Neural progenitor cell (in vitro differentiated cells): ENCODE data around the gene SVBP. TPM values are rescaled to one million over a fixed set of nuclear protein-coding genes. Genes with fewer than 3 reads are reported as not detected.

Experiments used
- DNase-seq: peaks from one replicate; pipeline ENCODE4 v3.0.0-alpha.2; 2016; ENCODE audit warnings: low spot score
- H2AFZ ChIP-seq: fragments of 200-600 bp; sonication (generic); replicated peaks from 2 replicates; pipeline ENCODE4 v1.6.1; 2016; ENCODE audit warnings: antibody characterized with exemption
- H3F3A ChIP-seq: fragments of 200-600 bp; sonication (generic); 2 replicates; pipeline ENCODE4 v1.6.1; 2016; ENCODE audit warnings: antibody characterized with exemption, low read depth
- H3K27ac ChIP-seq: fragments of 200-600 bp; sonication (generic); 2 replicates; pipeline ENCODE4 v1.5.1; 2016; ENCODE audit warnings: mild to moderate bottlenecking
- H3K27me3 ChIP-seq: fragments of 200-600 bp; sonication (generic); 2 replicates; pipeline ENCODE4 v1.6.1; 2016; ENCODE audit warnings: mild to moderate bottlenecking, moderate library complexity
- H3K36me3 ChIP-seq: fragments of 200-600 bp; sonication (generic); 2 replicates; pipeline ENCODE4 v1.5.1; 2016
- H3K4me1 ChIP-seq: fragments of 200-600 bp; sonication (generic); 2 replicates; pipeline ENCODE4 v1.6.1; 2016; ENCODE audit warnings: mixed run types
- H3K4me2 ChIP-seq: fragments of 200-600 bp; sonication (generic); 2 replicates; pipeline ENCODE4 v1.6.1; 2016
- H3K4me3 ChIP-seq: fragments of 200-600 bp; sonication (generic); 2 replicates; pipeline ENCODE4 v1.5.1; 2016
- H3K79me2 ChIP-seq: fragments of 200-600 bp; sonication (generic); 2 replicates; pipeline ENCODE4 v1.6.1; 2016; ENCODE audit warnings: low read depth
- H3K9ac ChIP-seq: fragments of 200-600 bp; sonication (generic); 2 replicates; pipeline ENCODE4 v1.6.1; 2016
- H3K9me3 ChIP-seq: fragments of 200-600 bp; sonication (generic); 2 replicates; pipeline ENCODE4 v1.5.1; 2016; ENCODE audit warnings: low read depth
- H4K20me1 ChIP-seq: fragments of 200-600 bp; sonication (generic); 2 replicates; pipeline ENCODE4 v1.6.1; 2016; ENCODE audit warnings: low read depth
- H3K27ac Mint-ChIP-seq: 3 replicates; pipeline ENCODE4 v1.8.0; 2021; ENCODE audit warnings: mixed read lengths
- H3K27me3 Mint-ChIP-seq: 2 replicates; pipeline ENCODE4 v1.8.0; 2022; ENCODE audit warnings: low read depth, mild to moderate bottlenecking, inconsistent platforms, moderate library complexity, mixed read lengths; ENCODE audit not compliant: insufficient read depth
- H3K36me3 Mint-ChIP-seq: 3 replicates; pipeline ENCODE4 v1.8.0; 2021; ENCODE audit warnings: mixed read lengths
- H3K4me1 Mint-ChIP-seq: 3 replicates; pipeline ENCODE4 v1.8.0; 2021; ENCODE audit warnings: mixed read lengths
- H3K4me3 Mint-ChIP-seq: 3 replicates; pipeline ENCODE4 v1.8.0; 2021; ENCODE audit warnings: mild to moderate bottlenecking, moderate library complexity, mixed read lengths
- H3K9me3 Mint-ChIP-seq: 3 replicates; pipeline ENCODE4 v1.8.0; 2020; ENCODE audit warnings: mixed read lengths
- CTCF ChIP-seq: fragments of 200-600 bp; sonication (generic); IDR thresholded peaks from 2 replicates; pipeline ENCODE4 v1.5.1; 2017; ENCODE audit warnings: antibody characterized with exemption, mild to moderate bottlenecking
- EZH2 ChIP-seq: fragments of 200-600 bp; sonication (generic); IDR thresholded peaks from 2 replicates; pipeline ENCODE4 v1.6.1; 2017; ENCODE audit warnings: antibody characterized with exemption, mild to moderate bottlenecking, moderate library complexity
- EZH2phosphoT487 ChIP-seq: fragments of 200-600 bp; sonication (generic); IDR thresholded peaks from 2 replicates; pipeline ENCODE4 v1.6.1; 2017; ENCODE audit warnings: antibody characterized with exemption
- total RNA-seq: library from RNA; depleted of rRNA; stranded (reverse); fragments of >200 nt; gene quantifications from 2 replicates; pipeline ENCODE4 v1.2.3, GENCODE V29; 2015; ENCODE audit warnings: low replicate concordance

The SVBP gene
- total RNA-seq, 1 donor from 2014 or later: 103 TPM

- H3K27me3 ChIP-seq: no peaks in the 10 kb centered on the region
- no peaks in the 10 kb centered on the region for H3K36me3 ChIP-seq
- Mint-ChIP-seq H3K27me3 (peaks cover 4% of the 10 kb centered on the region), H3K9me3 (no peaks in the 10 kb centered on the region), H3K27ac (peak overlapping the region; percentile 20), H3K4me1 (no peaks in the 10 kb centered on the region), H3K36me3 (peaks cover 12% of the 10 kb centered on the region), H3K4me3 (no peak overlapping the region)
- H3K4me3 ChIP-seq: no peak overlapping the region
- TF ChIP-seq EZH2phosphoT487 (no peak), CTCF (no peak), EZH2 (no peak)
- no peak for DNase-seq
- H3K4me2 ChIP-seq: no peak overlapping the region
- H4K20me1 ChIP-seq: no peaks in the 10 kb centered on the region
- no peaks in the 10 kb centered on the region for H3F3A ChIP-seq
- no peak overlapping the region for H3K9ac ChIP-seq
- no peaks in the 10 kb centered on the region for H3K79me2 ChIP-seq
- H3K4me1 ChIP-seq: no peaks in the 10 kb centered on the region
- H3K9me3 ChIP-seq: no peaks in the 10 kb centered on the region
- no peak overlapping the region for H2AFZ ChIP-seq
- H3K27ac ChIP-seq: no peak overlapping the region
These were observed 31.1 kb downstream of the SVBP start for GRCh38 chr1:42786097-42786496.

- H3K36me3 ChIP-seq: no peaks in the 10 kb centered on the region
- H4K20me1 ChIP-seq: no peaks in the 10 kb centered on the region
- H3K4me1 ChIP-seq: no peaks in the 10 kb centered on the region
- Mint-ChIP-seq H3K9me3 (no peaks in the 10 kb centered on the region), H3K27ac (peak within 1 kb of the TSS; percentile 20), H3K4me3 (no peak within 1 kb of the TSS), H3K27me3 (peaks cover 4% of the 10 kb centered on the region), H3K36me3 (peaks cover 18% of the 10 kb centered on the region), H3K4me1 (no peaks in the 10 kb centered on the region)
- H2AFZ ChIP-seq: no peak within 1 kb of the TSS
- TF ChIP-seq CTCF: no peak
- no peak for TF ChIP-seq EZH2phosphoT487
- TF ChIP-seq EZH2: no peak
- no peak within 1 kb of the TSS for H3K4me2 ChIP-seq
- H3F3A ChIP-seq: no peaks in the 10 kb centered on the region
- DNase-seq: no peak
- no peak within 1 kb of the TSS for H3K27ac ChIP-seq
- no peak within 1 kb of the TSS for H3K9ac ChIP-seq
- H3K9me3 ChIP-seq: no peaks in the 10 kb centered on the region
- H3K27me3 ChIP-seq: no peaks in the 10 kb centered on the region
- no peaks in the 10 kb centered on the region for H3K79me2 ChIP-seq
- H3K4me3 ChIP-seq: no peak within 1 kb of the TSS
These were observed 32.1 kb downstream of the SVBP start, which contains the start of gene TMEM269 for GRCh38 chr1:42784946-42785693. TMEM269 (plus strand) TSS chr1:42784991; CDS start chr1:42789894, 4,903 bp downstream.

- H3K27ac ChIP-seq: no peak overlapping the region
- DNase-seq: no peak
- H3F3A ChIP-seq: no peaks in the 10 kb centered on the region
- H3K4me3 ChIP-seq: no peak overlapping the region
- H3K9me3 ChIP-seq: no peaks in the 10 kb centered on the region
- no peaks in the 10 kb centered on the region for H4K20me1 ChIP-seq
- Mint-ChIP-seq H3K36me3 (peaks cover 22% of the 10 kb centered on the region), H3K27ac (no peak overlapping the region), H3K9me3 (no peaks in the 10 kb centered on the region), H3K27me3 (peaks cover 4% of the 10 kb centered on the region), H3K4me3 (no peak overlapping the region), H3K4me1 (no peaks in the 10 kb centered on the region)
- no peaks in the 10 kb centered on the region for H3K36me3 ChIP-seq
- H3K4me1 ChIP-seq: no peaks in the 10 kb centered on the region
- TF ChIP-seq CTCF (no peak), EZH2phosphoT487 (no peak), EZH2 (no peak)
- no peaks in the 10 kb centered on the region for H3K79me2 ChIP-seq
- H3K9ac ChIP-seq: no peak overlapping the region
- no peak overlapping the region for H2AFZ ChIP-seq
- no peak overlapping the region for H3K4me2 ChIP-seq
- H3K27me3 ChIP-seq: no peaks in the 10 kb centered on the region
These were observed 32.7 kb downstream of the SVBP start for GRCh38 chr1:42784547-42784945.
